Smooth muscle cell (in vitro differentiated cells): ENCODE results near the gene LGI1. TPM values are rescaled to one million over a fixed set of nuclear protein-coding genes. Genes with fewer than 3 reads are reported as not detected.

Source experiments
- DNase-seq: peaks from one replicate; lab custom pipeline; 2025; ENCODE audit not compliant: unreplicated experiment; lab: John Stamatoyannopoulos, UW
- H2AFZ ChIP-seq: fragments of 200-600 bp; sonication (generic); 2 replicates; pipeline ENCODE4 v1.6.0; 2016; ENCODE audit warnings: antibody characterized with exemption, low read depth, mild to moderate bottlenecking
- H3F3A ChIP-seq: fragments of 200-600 bp; sonication (generic); 2 replicates; pipeline ENCODE4 v1.6.0; 2017; ENCODE audit warnings: antibody characterized with exemption, low read depth
- H3K27ac ChIP-seq: fragments of 200-600 bp; sonication (generic); 2 replicates; pipeline ENCODE4 v1.5.1; 2016; ENCODE audit warnings: low read depth, mild to moderate bottlenecking
- H3K27me3 ChIP-seq: fragments of 200-600 bp; sonication (generic); 2 replicates; pipeline ENCODE4 v1.6.1; 2016; ENCODE audit warnings: low read depth, mild to moderate bottlenecking
- H3K36me3 ChIP-seq: fragments of 200-600 bp; sonication (generic); 2 replicates; pipeline ENCODE4 v1.5.1; 2016; ENCODE audit warnings: low read depth
- H3K4me1 ChIP-seq: fragments of 200-600 bp; sonication (generic); 2 replicates; pipeline ENCODE4 v1.5.1; 2016; ENCODE audit warnings: low read depth
- H3K4me2 ChIP-seq: fragments of 200-600 bp; sonication (generic); 2 replicates; pipeline ENCODE4 v1.6.0; 2016; ENCODE audit warnings: mild to moderate bottlenecking
- H3K4me3 ChIP-seq: fragments of 200-600 bp; sonication (generic); 2 replicates; pipeline ENCODE4 v1.5.1; 2016; ENCODE audit warnings: mild to moderate bottlenecking
- H3K79me2 ChIP-seq: fragments of 200-600 bp; sonication (generic); 2 replicates; pipeline ENCODE4 v1.6.0; 2016; ENCODE audit warnings: low read depth, mild to moderate bottlenecking
- H3K9ac ChIP-seq: fragments of 200-600 bp; sonication (generic); 2 replicates; pipeline ENCODE4 v1.6.0; 2016; ENCODE audit warnings: low read depth
- H3K9me3 ChIP-seq: fragments of 200-600 bp; sonication (generic); replicated peaks from 2 replicates; pipeline ENCODE4 v1.5.1; 2016; ENCODE audit warnings: low read depth
- H4K20me1 ChIP-seq: fragments of 200-600 bp; sonication (generic); 2 replicates; pipeline ENCODE4 v1.6.0; 2016; ENCODE audit warnings: low read depth
- CTCF ChIP-seq: fragments of 200-600 bp; sonication (generic); IDR thresholded peaks from 2 replicates; pipeline ENCODE4 v1.5.1; 2017; ENCODE audit warnings: borderline replicate concordance, mild to moderate bottlenecking, antibody characterized with exemption; ENCODE audit not compliant: insufficient read depth, poor library complexity, severe bottlenecking
- WGBS: methylation state at CpG from one replicate; pipeline ENCODE4 v1.1.7; 2016; ENCODE audit warnings: low lambda C conversion rate; 5-methylcytosine and 5-hydroxymethylcytosine counted together
- polyA plus RNA-seq: library from polyadenylated mRNA; unstranded; fragments of >200 nt; fragmentation: Nextera tagmentation; extraction: Ambion mirVana; gene quantifications from 2 replicates; pipeline ENCODE4 v1.2.1, GENCODE V29; 2016
- total RNA-seq: library from RNA; depleted of rRNA; stranded (reverse); fragments of >200 nt; gene quantifications from 2 replicates; pipeline ENCODE4 v1.2.3, GENCODE V29; 2014

LGI1 gene
- total and polyA plus RNA-seq, 2 experiments from 2014 or later: 6.7 TPM; not detected in 1

GRCh38 chr10:93799155-93799708 lies 41.5 kb downstream of the LGI1 start:
- H3K4me2 ChIP-seq: no peak overlapping the region

GRCh38 chr10:93804200-93804599 lies 46.5 kb downstream of the LGI1 start:
- H3F3A ChIP-seq: no peaks in the 10 kb centered on the region
- DNase-seq: no peak
- H3K4me3 ChIP-seq: no peak overlapping the region
- H3K36me3 ChIP-seq: no peaks in the 10 kb centered on the region
- H3K27me3 ChIP-seq: peaks cover 3% of the 10 kb centered on the region
- no peak overlapping the region for H3K27ac ChIP-seq
- peaks cover 9% of the 10 kb centered on the region for H3K4me1 ChIP-seq
- no peaks in the 10 kb centered on the region for H3K9me3 ChIP-seq
- H3K79me2 ChIP-seq: no peaks in the 10 kb centered on the region
- H2AFZ ChIP-seq: no peak overlapping the region
- no peak for TF ChIP-seq CTCF
- H3K4me2 ChIP-seq: no peak overlapping the region
- H3K9ac ChIP-seq: no peak overlapping the region
- no peaks in the 10 kb centered on the region for H4K20me1 ChIP-seq

More at GRCh38 chr10:93799155-93799708, 41.5 kb downstream of the LGI1 start:
- Histone ChIP-seq H2AFZ (no peak overlapping the region), H3K79me2 (no peaks in the 10 kb centered on the region), H3K9me3 (no peaks in the 10 kb centered on the region), H3K36me3 (no peaks in the 10 kb centered on the region), H3K4me3 (no peak overlapping the region), H3F3A (no peaks in the 10 kb centered on the region), H3K27ac (no peak overlapping the region), H3K27me3 (peaks cover 3% of the 10 kb centered on the region), H3K9ac (no peak overlapping the region), H3K4me1 (peaks cover 4% of the 10 kb centered on the region), H4K20me1 (no peaks in the 10 kb centered on the region)
- DNase-seq: no peak
- 88% methylated on average over 5 of the region's 5 CpGs for WGBS
- no peak for TF ChIP-seq CTCF

GRCh38 chr10:93806903-93807302 lies 49.2 kb downstream of the LGI1 start:
- H3F3A ChIP-seq: no peaks in the 10 kb centered on the region
- peaks cover 9% of the 10 kb centered on the region for H3K4me1 ChIP-seq
- H3K4me3 ChIP-seq: no peak overlapping the region
- no peak for TF ChIP-seq CTCF
- H3K27ac ChIP-seq: no peak overlapping the region
- no peaks in the 10 kb centered on the region for H3K36me3 ChIP-seq
- no peak overlapping the region for H2AFZ ChIP-seq
- no peaks in the 10 kb centered on the region for H4K20me1 ChIP-seq
- H3K9ac ChIP-seq: no peak overlapping the region
- no peak for DNase-seq
- no peaks in the 10 kb centered on the region for H3K9me3 ChIP-seq
- H3K79me2 ChIP-seq: no peaks in the 10 kb centered on the region
- H3K4me2 ChIP-seq: no peak overlapping the region
- peaks cover 3% of the 10 kb centered on the region for H3K27me3 ChIP-seq
- 75% methylated on average over 2 of the region's 2 CpGs for WGBS

GRCh38 chr10:93807371-93807770 lies 49.6 kb downstream of the LGI1 start:
- peaks cover 9% of the 10 kb centered on the region for H3K4me1 ChIP-seq
- no peak overlapping the region for H3K4me3 ChIP-seq
- no peak overlapping the region for H3K4me2 ChIP-seq
- WGBS: 90% methylated on average over 2 of the region's 2 CpGs
- H3K27me3 ChIP-seq: no peaks in the 10 kb centered on the region
- no peaks in the 10 kb centered on the region for H3K9me3 ChIP-seq
- H4K20me1 ChIP-seq: no peaks in the 10 kb centered on the region
- no peak overlapping the region for H3K9ac ChIP-seq
- no peaks in the 10 kb centered on the region for H3K36me3 ChIP-seq
- H3K27ac ChIP-seq: no peak overlapping the region
- no peak for TF ChIP-seq CTCF
- H3F3A ChIP-seq: no peaks in the 10 kb centered on the region
- DNase-seq: no peak
- H3K79me2 ChIP-seq: no peaks in the 10 kb centered on the region
- H2AFZ ChIP-seq: no peak overlapping the region
